Parathyroid adenoma (tissue), 2 donors: ENCODE results near the gene CTU2.

Source experiments
- H2AFZ ChIP-seq: fragments of 300-600 bp; sonication (generic); one replicate; pipeline ENCODE4 v1.7.0; 2017; ENCODE audit warnings: antibody characterized with exemption, mild to moderate bottlenecking
- H3K27ac ChIP-seq: fragments of 300-600 bp; sonication (generic); one replicate; pipeline ENCODE4 v1.7.0; 2017
- H3K27me3 ChIP-seq: fragments of 300-600 bp; sonication (generic); one replicate; pipeline ENCODE4 v1.7.0; 2017; ENCODE audit warnings: low read length; ENCODE audit not compliant: control insufficient read depth, insufficient read depth
- H3K36me3 ChIP-seq: fragments of 300-600 bp; sonication (generic); one replicate; pipeline ENCODE4 v1.7.0; 2017; ENCODE audit warnings: low read length; ENCODE audit not compliant: control insufficient read depth, insufficient read depth
- H3K4me1 ChIP-seq: fragments of 300-600 bp; sonication (generic); one replicate; pipeline ENCODE4 v1.7.0; 2017; ENCODE audit warnings: control low read depth
- H3K4me2 ChIP-seq: fragments of 300-600 bp; sonication (generic); one replicate; pipeline ENCODE4 v1.7.0; 2017; ENCODE audit warnings: low read length
- H3K4me3 ChIP-seq: fragments of 300-600 bp; sonication (generic); one replicate; pipeline ENCODE4 v1.7.0; 2017; ENCODE audit warnings: low read depth, low read length
- H3K79me2 ChIP-seq: fragments of 300-600 bp; sonication (generic); one replicate; pipeline ENCODE4 v1.7.0; 2017; ENCODE audit warnings: control low read depth
- H3K9ac ChIP-seq: fragments of 300-600 bp; sonication (generic); one replicate; pipeline ENCODE4 v1.7.0; 2017; ENCODE audit warnings: mild to moderate bottlenecking
- H3K9me3 ChIP-seq: fragments of 300-600 bp; sonication (generic); one replicate; pipeline ENCODE4 v1.7.0; 2017; ENCODE audit warnings: low read length; ENCODE audit not compliant: control insufficient read depth
- CTCF ChIP-seq: fragments of 300-600 bp; sonication (generic); IDR thresholded peaks from one replicate; pipeline ENCODE4 v1.7.0; 2017; ENCODE audit warnings: antibody characterized with exemption, mild to moderate bottlenecking
- donor health status: primary hyperparathyroidism.

CTU2 gene

DNA sequence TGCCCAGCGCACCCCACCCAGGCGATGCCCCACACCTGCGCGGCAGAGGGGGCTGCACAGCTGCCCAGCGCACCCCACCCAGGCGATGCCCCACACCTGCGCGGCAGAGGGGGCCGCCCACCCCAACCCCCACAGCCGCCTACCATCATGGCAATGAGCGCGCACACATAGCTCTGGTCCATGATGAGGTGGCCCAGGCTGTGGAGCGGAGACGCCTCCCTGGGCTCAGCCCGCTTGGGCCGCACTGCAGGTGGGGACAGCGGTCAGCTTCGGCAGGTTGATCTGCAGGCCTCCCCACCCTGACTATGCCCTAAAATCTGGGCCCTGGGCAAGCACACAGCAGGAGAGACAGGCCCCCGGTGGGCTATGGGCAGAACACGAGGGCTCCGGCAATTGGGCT is 30.2 kb downstream of the CTU2 start:
- Histone ChIP-seq H3K79me2 (no peaks in the 10 kb centered on the region), H3K9me3 (no peaks in the 10 kb centered on the region), H3K4me2 (no peak overlapping the region), H3K4me3 (no peak overlapping the region), H2AFZ (no peak overlapping the region), H3K36me3 (no peaks in the 10 kb centered on the region), H3K9ac (no peak overlapping the region), H3K4me1 (peaks cover 21% of the 10 kb centered on the region), H3K27me3 (no peaks in the 10 kb centered on the region), H3K27ac (no peak overlapping the region)
- no peak for TF ChIP-seq CTCF

DNA sequence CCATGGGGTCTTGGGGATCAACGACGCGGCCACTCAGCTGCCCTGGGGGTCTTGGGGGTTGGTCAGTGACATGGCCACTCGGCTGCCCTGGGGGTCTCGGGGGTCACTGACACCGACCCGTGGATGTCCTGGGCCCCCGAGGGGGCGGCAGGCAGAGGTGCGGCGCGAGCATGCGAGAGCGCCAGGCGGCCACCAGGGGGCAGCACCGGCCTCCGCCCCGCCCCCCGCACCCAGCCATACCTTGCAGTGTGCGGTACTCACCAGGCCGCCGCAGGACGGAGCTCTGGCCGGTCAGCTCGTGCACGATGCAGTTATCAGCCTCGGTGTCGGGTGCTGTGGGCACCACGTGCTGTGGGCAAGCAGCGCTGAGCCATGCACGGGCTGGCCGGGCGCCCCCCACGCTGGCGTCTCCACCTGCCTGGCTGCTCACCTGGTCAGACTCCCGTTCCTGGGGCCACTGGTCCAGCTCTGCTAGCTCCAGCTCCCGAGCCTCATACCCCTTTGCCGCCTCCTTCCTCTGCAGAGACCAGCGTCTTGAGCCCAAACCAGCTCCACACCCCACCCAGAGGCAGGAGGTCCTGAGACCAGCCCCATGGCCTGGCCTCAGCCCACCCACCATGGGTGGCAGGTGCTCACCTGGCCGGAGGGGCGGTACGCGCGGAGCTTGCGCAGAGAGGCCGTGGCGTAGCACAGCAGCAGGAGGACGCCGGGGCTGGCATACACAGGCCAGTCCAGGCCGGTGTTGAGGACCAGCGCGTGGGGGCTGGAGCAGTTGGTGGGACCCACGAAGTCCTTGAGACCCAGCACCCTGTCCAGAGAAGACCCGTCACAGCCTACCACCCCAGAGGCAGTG is 31.2 kb downstream of the CTU2 start:
- Histone ChIP-seq H3K9me3 (no peaks in the 10 kb centered on the region), H2AFZ (peak overlapping the region; percentile 34), H3K4me2 (no peak overlapping the region), H3K4me1 (peaks cover 20% of the 10 kb centered on the region), H3K9ac (no peak overlapping the region), H3K27ac (peak overlapping the region; percentile 76), H3K4me3 (no peak overlapping the region), H3K36me3 (no peaks in the 10 kb centered on the region), H3K79me2 (no peaks in the 10 kb centered on the region), H3K27me3 (no peaks in the 10 kb centered on the region)
- peak; percentile 99 for TF ChIP-seq CTCF

- TF ChIP-seq CTCF, result no peak
- H3K9ac ChIP-seq, result no peak overlapping the region
- H3K27ac ChIP-seq, result peak overlapping the region; percentile 76
- H2AFZ ChIP-seq, result peak overlapping the region; percentile 58
- peak overlapping the region; percentile 4 for H3K4me2 ChIP-seq
- no peaks in the 10 kb centered on the region for H3K79me2 ChIP-seq
- no peaks in the 10 kb centered on the region for H3K9me3 ChIP-seq
- peaks cover 20% of the 10 kb centered on the region for H3K4me1 ChIP-seq
- no peaks in the 10 kb centered on the region for H3K27me3 ChIP-seq
- H3K4me3 ChIP-seq, result no peak overlapping the region
- no peaks in the 10 kb centered on the region for H3K36me3 ChIP-seq
Observed at GRCh38 chr16:88738151-88739084, 32.1 kb downstream of the CTU2 start.

DNA sequence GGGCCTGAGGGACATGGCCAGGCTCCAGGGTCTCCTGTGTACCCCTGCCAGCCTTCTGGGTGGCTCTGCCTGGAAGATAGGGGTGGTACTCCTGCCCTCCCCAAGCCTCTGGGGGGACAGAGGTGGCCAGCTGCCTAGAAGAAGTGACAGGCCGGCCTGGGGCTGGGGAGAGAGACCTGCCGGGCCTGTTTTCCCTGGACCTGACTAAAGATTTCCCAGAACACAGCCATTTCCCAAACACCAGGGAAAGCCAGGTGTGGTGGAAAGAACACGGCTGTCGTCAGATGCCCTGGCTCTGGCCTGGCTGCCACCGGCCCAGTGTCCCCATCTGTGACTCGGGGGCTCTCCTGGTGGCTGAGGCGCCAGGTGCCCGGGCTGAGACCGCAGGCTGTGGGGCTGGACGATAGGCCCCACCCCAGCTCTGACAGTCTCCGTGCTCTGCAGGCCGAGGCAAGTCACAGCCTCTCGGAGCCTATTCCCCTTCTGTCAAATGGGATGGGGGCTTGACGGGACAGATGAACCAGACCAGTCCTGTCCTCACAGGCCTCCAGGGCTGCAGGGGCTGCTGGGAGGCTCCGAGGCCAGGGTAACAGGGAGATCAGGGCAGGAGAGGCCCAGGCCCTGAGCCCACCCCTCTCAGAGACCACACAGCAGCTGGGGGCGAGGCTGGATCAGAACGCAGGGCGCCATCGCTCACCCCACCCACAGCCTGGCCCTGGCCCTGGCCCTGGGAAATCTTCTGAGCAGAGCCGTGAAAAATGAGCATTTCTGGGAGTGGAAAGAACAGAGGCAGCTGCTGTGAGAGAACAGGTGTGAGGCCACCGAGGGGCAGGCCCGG is 33.1 kb downstream of the CTU2 start:
- Histone ChIP-seq H3K36me3 (no peaks in the 10 kb centered on the region), H3K4me3 (no peak overlapping the region), H3K79me2 (no peaks in the 10 kb centered on the region), H3K27ac (peak overlapping the region; percentile 76), H3K9ac (no peak overlapping the region), H3K27me3 (no peaks in the 10 kb centered on the region), H3K4me2 (no peak overlapping the region), H3K9me3 (no peaks in the 10 kb centered on the region), H3K4me1 (peaks cover 20% of the 10 kb centered on the region), H2AFZ (peak overlapping the region; percentile 58)
- no peak for TF ChIP-seq CTCF
